Nephron (organoid): ENCODE results near the gene AMOTL1.

Experiments used
- H3K27ac Mint-ChIP-seq, 3 experiments: 2 replicates each; pipeline ENCODE4 v1.8.0; 2020; ENCODE audit warnings: mixed read lengths in 3 of 3, mild to moderate bottlenecking in 2 of 3, moderate library complexity in 1 of 3
- H3K27me3 Mint-ChIP-seq: 2 replicates; pipeline ENCODE4 v1.8.0; 2021; ENCODE audit warnings: low read depth, mild to moderate bottlenecking, moderate library complexity, mixed read lengths
- H3K36me3 Mint-ChIP-seq: 2 replicates; pipeline ENCODE4 v1.8.0; 2020; ENCODE audit warnings: low read depth, mixed read lengths
- H3K4me1 Mint-ChIP-seq: 2 replicates; pipeline ENCODE4 v1.8.0; 2020; ENCODE audit warnings: mixed read lengths
- H3K4me3 Mint-ChIP-seq, 3 experiments: 2 replicates each; pipeline ENCODE4 v1.8.0; 2020; ENCODE audit warnings: mild to moderate bottlenecking in 3 of 3, mixed read lengths in 3 of 3, moderate library complexity in 2 of 3
- H3K9me3 Mint-ChIP-seq: 2 replicates; pipeline ENCODE4 v1.8.0; 2020; ENCODE audit warnings: mixed read lengths
- TF ChIP-seq, protein P1 (sequence below), 3 experiments: fragments of 200-600 bp; sonication (generic); IDR thresholded peaks; one replicate each; pipeline ENCODE4 v1.5.0; 2021; ENCODE audit warnings: antibody characterized with exemption in 3 of 3; ENCODE audit not compliant: unreplicated experiment in 3 of 3

The AMOTL1 gene

DNA sequence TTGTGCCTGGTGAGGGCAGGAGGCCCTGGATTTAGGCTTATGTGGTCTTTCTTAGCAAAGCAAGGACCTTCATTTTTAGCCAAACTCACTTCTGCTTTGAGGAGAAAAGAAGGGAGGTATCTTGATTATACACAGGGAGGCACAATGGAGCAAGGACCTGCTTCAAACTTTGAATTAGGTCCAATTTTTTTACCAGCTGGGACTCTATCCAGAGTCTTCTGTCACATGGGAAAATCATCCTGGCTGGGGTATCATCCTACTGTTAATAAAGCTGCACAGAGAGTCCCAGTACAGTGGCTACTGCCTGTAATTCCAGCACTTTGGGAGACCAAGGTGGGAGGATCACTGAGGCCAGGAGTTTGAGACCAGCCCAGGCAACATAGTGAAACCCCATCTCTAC, 117.4 kb downstream of the AMOTL1 start:
- Mint-ChIP-seq H3K36me3 (peaks cover 69% of the 10 kb centered on the region), H3K27ac (no peak overlapping the region), H3K4me1 (peaks cover 5% of the 10 kb centered on the region), H3K4me3 (no peak overlapping the region), H3K27me3 (no peaks in the 10 kb centered on the region), H3K9me3 (peaks cover 29% of the 10 kb centered on the region)
- TF ChIP-seq, protein P1, sequence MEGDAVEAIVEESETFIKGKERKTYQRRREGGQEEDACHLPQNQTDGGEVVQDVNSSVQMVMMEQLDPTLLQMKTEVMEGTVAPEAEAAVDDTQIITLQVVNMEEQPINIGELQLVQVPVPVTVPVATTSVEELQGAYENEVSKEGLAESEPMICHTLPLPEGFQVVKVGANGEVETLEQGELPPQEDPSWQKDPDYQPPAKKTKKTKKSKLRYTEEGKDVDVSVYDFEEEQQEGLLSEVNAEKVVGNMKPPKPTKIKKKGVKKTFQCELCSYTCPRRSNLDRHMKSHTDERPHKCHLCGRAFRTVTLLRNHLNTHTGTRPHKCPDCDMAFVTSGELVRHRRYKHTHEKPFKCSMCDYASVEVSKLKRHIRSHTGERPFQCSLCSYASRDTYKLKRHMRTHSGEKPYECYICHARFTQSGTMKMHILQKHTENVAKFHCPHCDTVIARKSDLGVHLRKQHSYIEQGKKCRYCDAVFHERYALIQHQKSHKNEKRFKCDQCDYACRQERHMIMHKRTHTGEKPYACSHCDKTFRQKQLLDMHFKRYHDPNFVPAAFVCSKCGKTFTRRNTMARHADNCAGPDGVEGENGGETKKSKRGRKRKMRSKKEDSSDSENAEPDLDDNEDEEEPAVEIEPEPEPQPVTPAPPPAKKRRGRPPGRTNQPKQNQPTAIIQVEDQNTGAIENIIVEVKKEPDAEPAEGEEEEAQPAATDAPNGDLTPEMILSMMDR (IDR thresholded peaks at IDR 0.05; ENCODE audit: unreplicated experiment in 3 of 3): no peak

DNA sequence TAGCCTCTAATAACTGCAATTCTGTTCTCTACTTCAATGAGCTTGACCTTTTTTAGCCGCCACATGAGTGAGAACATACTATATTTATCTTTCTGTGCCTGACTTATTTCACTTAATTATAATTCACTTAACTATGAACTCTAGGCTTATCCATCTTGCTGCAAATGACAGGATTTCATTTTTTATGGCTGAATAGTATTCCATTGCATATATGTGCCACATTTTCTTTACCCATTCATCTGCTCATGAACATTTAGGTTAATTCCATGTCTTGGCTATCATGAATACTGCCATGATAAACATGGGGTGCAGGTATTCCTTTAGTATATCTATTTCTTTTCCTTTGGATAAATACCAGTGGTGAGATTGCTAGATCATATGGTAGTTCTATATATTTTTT, 120.0 kb downstream of the AMOTL1 start:
- H3K9me3 Mint-ChIP-seq: peaks cover 50% of the 10 kb centered on the region
- H3K36me3 Mint-ChIP-seq: peaks cover 85% of the 10 kb centered on the region
- peaks cover 5% of the 10 kb centered on the region for H3K4me1 Mint-ChIP-seq
- H3K27ac Mint-ChIP-seq: no peak overlapping the region
- H3K27me3 Mint-ChIP-seq: no peaks in the 10 kb centered on the region
- H3K4me3 Mint-ChIP-seq: no peak overlapping the region
- TF ChIP-seq, protein P1 (IDR thresholded peaks at IDR 0.05; ENCODE audit: unreplicated experiment in 3 of 3): no peak

DNA sequence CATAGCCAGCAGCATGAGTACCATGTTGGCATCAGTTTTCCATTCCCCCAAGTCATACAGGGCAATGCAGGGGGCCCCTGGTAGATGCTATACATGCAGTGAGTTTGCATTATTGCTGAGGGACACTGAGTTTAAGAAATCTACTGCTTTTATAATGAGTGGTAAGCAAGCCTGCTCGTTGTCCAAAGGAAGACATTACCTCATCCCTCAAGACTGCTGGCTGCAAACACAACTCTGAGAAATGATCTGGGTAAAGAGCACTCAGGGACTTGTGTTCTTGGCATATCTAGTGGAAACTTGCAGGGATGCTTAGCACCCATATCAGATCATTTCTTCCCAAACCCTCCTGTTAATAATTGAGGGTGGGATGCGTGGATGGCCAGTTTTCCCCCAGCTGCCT, 127.3 kb downstream of the AMOTL1 start:
- H3K4me1 Mint-ChIP-seq: no peaks in the 10 kb centered on the region

DNA sequence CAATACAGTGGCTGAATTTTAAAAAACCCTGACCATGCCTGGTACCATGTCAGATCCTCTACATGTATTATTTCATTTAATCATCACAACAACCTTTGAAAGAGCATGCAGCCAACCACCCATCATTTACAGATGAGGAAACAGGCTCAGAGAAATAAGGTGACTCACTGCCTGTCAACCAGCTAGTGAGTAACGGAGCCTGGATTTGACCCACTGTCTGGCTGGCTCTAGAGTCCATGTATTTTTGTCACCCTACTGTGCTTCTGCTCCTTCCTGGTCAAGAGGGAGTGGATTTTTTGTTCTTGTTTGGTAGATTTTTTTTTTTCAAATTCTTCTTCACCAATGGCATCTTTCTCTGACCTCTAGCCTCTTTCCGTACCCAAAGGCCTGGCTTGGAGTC, 127.8 kb downstream of the AMOTL1 start:
- TF ChIP-seq, protein P1 (IDR thresholded peaks at IDR 0.05; ENCODE audit: unreplicated experiment in 3 of 3): no peak
- Mint-ChIP-seq H3K4me3 (no peak overlapping the region), H3K9me3 (peaks cover 29% of the 10 kb centered on the region), H3K4me1 (no peaks in the 10 kb centered on the region), H3K27ac (no peak overlapping the region), H3K27me3 (no peaks in the 10 kb centered on the region), H3K36me3 (peaks cover 39% of the 10 kb centered on the region)

More for the DNA sequence above, 127.3 kb downstream of the AMOTL1 start:
- Mint-ChIP-seq H3K27me3 (no peaks in the 10 kb centered on the region), H3K4me3 (no peak overlapping the region), H3K27ac (no peak overlapping the region), H3K36me3 (peaks cover 44% of the 10 kb centered on the region), H3K9me3 (peaks cover 34% of the 10 kb centered on the region)
- TF ChIP-seq, protein P1 (IDR thresholded peaks at IDR 0.05; ENCODE audit: unreplicated experiment in 3 of 3): no peak

DNA sequence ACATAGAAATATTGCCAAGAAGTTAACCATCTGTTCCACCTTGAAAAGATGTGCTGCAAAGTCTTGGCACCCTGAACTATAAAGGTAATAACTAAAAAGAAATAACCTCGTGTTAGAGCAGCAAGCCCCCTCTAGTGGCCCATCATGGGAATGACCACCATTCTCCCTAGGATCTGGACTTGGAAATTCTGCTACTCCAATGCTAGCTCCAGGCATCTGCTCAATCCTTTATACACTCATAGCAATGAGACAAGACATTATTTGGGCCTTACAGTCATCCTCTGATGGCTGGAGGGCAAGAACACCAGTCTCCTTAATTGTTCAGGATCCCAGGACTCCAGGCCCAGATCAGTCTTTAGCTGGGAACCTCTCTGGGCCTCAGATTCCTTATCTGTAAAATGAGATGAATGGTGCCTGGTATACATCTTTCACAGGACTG, 129.2 kb downstream of the AMOTL1 start:
- no peaks in the 10 kb centered on the region for H3K27me3 Mint-ChIP-seq
- H3K36me3 Mint-ChIP-seq: peaks cover 35% of the 10 kb centered on the region
- TF ChIP-seq, protein P1 (IDR thresholded peaks at IDR 0.05; ENCODE audit: unreplicated experiment in 3 of 3): peak; percentile 83 to 93 (median 86)
- no peaks in the 10 kb centered on the region for H3K4me1 Mint-ChIP-seq
- no peak overlapping the region for H3K4me3 Mint-ChIP-seq
- no peak overlapping the region for H3K27ac Mint-ChIP-seq
- peaks cover 20% of the 10 kb centered on the region for H3K9me3 Mint-ChIP-seq

DNA sequence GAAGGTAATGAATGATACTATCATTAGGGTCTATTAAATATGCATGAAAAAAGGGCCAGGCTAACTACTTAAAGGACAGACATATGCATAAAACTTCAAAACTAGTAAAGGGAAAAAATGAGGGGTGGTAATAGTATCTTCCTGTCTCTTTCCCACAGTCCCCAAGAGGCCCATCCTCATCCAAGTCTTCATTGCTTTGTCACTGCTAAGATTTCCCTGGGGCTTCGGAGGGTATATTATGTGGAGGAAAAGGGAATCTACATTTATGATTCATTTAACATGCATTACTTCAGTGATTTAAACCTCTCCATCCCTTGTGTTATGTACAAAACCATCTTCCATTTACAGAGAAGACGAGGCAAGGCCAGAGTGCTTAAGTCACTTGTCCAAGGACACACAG, 139.1 kb downstream of the AMOTL1 start:
- H3K27me3 Mint-ChIP-seq: no peaks in the 10 kb centered on the region
- no peak overlapping the region for H3K4me3 Mint-ChIP-seq
- H3K4me1 Mint-ChIP-seq: peaks cover 4% of the 10 kb centered on the region
- H3K9me3 Mint-ChIP-seq: peaks cover 16% of the 10 kb centered on the region
- peaks cover 28% of the 10 kb centered on the region for H3K36me3 Mint-ChIP-seq
- no peak overlapping the region for H3K27ac Mint-ChIP-seq
- TF ChIP-seq, protein P1 (IDR thresholded peaks at IDR 0.05; ENCODE audit: unreplicated experiment in 3 of 3): no peak
